Activated CD8-positive, alpha-beta memory T cell treated with anti-CD3 and anti-CD28 coated beads, Interleukin-2, amount 50 U/mL, for 24 hours (primary cell): ENCODE data around the gene AVL9.

Experiments
- DNase-seq: peaks from one replicate; pipeline ENCODE4 v3.0.0-alpha.2; 2020; ENCODE audit errors: extremely low read depth

The AVL9 gene

DNA sequence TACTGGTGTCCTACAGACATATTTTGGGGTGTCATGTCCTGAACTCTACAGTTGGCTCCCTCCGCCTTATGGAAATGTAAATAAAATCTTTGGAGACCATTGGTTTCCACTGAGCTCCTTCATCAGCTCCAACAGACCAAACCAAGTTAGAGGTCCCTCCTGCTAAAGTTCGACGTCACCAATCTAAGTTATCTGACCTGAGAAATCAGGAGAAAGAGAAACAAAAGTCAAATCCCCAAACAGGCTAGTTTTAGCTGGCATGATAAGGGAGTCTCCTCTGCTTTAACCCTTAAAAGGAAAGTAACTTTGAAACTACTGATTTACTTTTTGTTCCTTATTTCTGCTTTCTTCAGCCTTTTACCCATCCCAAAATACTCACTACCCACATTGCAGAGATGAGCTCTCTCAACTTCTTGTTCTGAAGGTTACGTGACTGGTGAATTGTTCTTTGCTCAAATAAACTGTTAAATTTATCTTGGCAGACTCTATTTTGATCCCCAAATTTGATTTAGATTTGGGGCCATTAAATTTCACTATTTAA lies 39.9 kb downstream of the AVL9 start:
- DNase-seq: no peak

DNA sequence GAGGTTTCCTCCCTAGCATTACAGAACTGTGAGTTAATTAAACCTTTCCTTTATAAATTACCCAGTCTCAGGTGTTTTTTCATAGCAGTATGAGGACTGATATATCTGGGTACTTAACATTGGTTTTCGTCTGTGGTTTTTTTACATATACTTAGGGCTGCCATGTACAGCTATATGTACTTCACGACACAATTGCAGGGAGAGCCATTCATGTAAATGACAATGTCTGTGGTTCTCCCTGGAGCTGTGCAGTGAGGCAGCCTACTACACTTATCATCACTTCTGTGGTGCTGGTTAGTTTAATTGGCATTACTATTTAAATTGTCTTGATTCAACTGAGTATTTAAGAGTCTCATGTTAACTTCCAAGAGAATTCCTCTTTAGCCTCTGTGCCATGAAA lies 40.7 kb downstream of the AVL9 start:
- DNase-seq: no peak

GRCh38 chr7:32536585-32536984 lies 41.3 kb downstream of the AVL9 start:
- no peak for DNase-seq

DNA sequence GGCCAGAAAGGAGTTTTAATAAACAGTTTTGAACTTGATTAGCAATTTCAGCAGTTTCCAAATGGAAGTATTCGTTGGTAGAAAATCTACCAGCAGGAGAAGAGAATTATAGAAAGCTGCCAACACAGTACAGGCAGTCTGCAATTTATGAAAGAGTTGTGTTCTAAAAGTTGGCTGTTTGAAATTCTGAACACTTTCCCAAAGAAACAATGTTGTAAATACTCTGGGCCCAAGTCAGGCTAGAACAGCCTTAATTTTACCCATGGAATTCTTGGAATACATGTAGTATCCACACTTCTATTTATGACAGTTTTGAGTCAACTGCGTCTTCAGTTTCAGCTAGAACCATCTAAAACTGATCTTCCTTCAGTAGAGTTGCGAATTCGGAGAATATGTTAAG lies 42.5 kb downstream of the AVL9 start:
- DNase-seq: no peak

DNA sequence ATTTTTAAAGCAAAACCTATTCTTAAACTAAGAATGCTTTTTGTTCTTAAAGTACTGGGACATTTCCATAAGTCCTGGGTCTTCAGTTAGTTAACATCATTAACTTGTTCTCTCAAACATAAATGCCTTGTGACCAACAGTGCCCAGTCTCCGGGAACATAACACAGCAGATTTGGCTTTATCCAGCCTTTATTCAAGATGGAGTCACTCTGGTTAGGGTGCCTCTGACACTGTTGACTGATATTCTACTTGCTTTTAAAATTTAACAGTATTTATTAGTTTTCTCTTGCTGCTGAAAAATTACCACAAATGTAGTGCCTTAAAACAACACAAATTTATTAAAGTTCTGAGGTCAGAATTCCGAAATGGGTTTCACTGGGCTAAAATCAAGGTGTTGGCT lies 44.1 kb downstream of the AVL9 start:
- no peak for DNase-seq

GRCh38 chr7:32539919-32540531 lies 44.7 kb downstream of the AVL9 start:
- no peak for DNase-seq

GRCh38 chr7:32542595-32542994 lies 47.3 kb downstream of the AVL9 start:
- no peak for DNase-seq

- DNase-seq: no peak
Measured at GRCh38 chr7:32559480-32559879, 64.2 kb downstream of the AVL9 start.

- DNase-seq: no peak
Measured at GRCh38 chr7:32560075-32560474, 64.8 kb downstream of the AVL9 start.

DNA sequence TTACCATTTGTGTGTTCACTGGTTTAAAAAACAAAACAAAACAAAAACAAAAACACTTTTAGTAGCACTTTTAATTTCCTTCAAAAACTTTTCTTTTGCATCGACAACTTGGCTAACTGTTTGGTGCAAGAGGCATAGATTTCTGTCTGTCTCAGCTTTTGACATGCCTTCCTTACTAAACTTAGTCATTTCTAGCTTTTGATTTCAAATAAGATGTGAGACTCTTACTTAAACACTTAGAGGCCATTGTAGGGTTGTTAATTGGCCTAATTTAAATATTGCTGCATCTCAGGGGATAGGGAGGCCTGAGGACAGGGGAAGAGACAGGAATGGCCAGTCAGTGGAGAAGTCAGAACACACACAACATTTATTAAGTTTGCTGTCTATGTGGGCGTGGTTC lies 66.3 kb downstream of the AVL9 start:
- DNase-seq: no peak

- no peak for DNase-seq
Measured at GRCh38 chr7:32564542-32564941, 69.3 kb downstream of the AVL9 start.

DNA sequence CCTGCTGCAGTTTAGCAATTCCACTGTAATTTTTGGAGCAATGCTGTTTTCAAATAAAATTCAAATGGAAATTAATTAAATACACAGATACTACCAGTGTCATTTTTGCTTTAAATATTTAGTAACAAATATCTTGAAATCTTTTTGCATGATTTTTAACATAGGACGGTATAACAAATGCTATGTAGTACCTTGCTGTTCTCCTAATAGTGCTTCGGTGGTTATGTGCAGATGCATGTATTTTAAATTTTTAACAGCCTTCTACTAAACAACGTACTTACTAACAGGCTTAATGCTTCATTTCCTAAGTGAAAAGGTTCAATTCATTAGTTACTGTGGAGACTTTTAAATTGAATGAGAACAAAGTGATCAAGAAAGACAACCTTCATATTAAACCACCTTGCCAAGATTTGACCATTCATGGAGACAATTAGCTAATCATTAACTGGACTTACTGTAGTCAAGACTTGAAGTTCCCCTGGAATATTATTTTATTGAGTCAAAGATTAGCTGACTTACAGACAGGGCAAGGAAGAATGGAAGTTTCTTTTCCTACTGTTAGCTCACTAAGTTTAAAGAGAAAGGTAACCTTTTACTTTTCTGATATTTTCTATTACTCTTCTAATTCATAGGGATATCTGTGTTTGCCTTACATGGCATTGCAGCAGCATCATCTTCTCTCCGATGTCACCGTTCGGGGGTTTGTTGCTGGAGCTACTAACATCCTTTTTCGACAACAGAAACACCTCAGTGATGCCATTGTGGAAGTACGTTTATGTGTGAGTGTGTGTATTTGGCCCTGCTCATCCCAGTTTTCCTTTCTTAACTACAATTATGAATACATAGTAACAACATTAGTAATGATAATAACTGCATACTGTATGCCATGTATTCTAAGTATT lies 74.3 kb downstream of the AVL9 start:
- DNase-seq: no peak

- DNase-seq: no peak
Measured at GRCh38 chr7:32573110-32573687, 77.9 kb downstream of the AVL9 start.

GRCh38 chr7:32574626-32575025 lies 79.3 kb downstream of the AVL9 start:
- no peak for DNase-seq

GRCh38 chr7:32577421-32577820 lies 82.1 kb downstream of the AVL9 start:
- DNase-seq: no peak

DNA sequence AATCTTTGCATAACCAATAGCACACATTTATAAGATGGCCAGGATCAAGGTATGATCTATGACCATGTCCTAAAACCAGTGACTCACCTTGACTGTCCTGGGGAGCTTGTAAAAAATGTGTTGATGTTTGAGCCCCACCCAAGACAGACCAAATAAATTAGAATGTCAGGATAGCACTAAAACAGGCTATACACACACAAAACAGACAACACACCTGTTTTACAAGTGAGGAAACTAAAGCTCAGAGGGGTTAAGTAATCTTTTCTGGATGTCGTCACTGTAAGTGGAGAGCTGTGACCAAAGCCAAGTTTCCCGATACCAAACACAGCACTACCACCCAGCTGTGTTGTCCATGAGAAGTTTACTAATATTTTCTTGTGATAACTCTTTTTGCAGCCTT lies 84.5 kb downstream of the AVL9 start:
- DNase-seq: no peak

- no peak for DNase-seq
Measured at GRCh38 chr7:32580646-32581045, 85.4 kb downstream of the AVL9 start.

- DNase-seq: no peak
Measured at GRCh38 chr7:32582036-32582435, 86.7 kb downstream of the AVL9 start.

DNA sequence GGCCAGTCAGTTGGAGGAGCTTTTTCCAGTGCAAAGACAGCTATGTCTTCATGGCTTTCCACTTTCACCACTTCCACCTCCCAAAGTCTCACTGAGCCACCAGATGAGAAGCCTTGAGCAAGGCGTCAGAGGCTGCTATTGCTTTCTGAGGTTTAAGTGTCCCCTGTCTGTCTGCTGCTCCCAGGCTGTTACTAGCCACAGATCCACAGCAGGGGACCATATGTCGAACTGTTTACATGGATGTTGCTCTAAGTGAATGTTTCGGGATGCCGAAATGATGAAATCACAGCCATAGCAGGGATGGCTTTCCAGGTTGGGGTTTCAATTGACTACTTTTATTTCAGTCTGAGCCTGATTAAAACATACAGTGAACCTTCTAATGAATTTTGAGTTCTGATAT lies 88.5 kb downstream of the AVL9 start:
- DNase-seq: no peak

- DNase-seq: no peak
Measured at GRCh38 chr7:32586291-32587221, 91.3 kb downstream of the AVL9 start.

DNA sequence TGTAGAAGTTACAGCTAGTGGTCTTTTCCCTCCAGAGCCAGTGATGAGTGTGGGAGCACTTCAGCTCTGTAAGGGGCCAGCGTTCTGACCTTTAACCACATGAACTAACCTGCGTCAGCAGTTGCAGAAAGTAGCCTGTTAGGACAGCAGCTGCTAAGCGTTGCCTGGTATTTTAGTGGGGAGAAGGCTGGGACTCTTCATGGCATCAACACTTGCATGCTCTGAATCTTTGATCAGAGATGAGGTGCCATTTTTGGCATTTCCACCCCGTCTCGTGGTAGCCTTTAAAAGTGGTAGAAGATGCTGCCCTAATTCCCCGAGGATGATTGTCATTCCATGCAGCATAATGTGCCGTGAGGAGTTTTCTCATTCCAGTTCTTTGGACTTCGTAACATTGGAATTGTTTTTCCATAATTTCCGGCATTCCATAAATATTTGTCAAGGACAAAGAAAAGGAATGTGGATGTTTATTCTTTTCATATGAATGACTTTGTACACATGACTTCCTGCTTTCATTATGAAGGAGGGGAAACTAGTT lies 92.2 kb downstream of the AVL9 start:
- no peak for DNase-seq
